Inferior parietal cortex (tissue), 1 donor: Measurements from ENCODE around the gene ATP8A2.

Experiments used
- DNase-seq: peaks from one replicate; pipeline ENCODE4 v3.0.0-alpha.2; 2016; ENCODE audit errors: extremely low spot score

Gene ATP8A2

DNA sequence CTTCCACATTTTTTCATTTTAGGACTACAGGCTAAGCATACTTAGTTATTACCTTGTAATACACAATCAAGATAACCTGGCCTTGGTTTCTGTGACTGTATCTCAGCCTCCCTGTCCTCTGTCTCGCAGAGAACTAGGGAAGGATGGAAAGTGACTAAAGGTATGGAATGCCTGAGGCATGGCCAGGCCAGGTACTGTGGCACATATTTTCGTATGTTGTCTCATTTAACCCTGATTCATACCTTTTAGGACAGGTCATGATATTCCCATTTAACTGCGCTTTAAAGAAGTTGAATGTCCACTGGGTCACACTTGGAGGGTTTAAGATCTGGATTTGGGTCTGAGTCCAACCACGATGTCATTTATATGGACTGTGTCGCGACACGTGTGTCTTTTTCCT is 357.4 kb downstream of the ATP8A2 start:
- no peak for DNase-seq

DNA sequence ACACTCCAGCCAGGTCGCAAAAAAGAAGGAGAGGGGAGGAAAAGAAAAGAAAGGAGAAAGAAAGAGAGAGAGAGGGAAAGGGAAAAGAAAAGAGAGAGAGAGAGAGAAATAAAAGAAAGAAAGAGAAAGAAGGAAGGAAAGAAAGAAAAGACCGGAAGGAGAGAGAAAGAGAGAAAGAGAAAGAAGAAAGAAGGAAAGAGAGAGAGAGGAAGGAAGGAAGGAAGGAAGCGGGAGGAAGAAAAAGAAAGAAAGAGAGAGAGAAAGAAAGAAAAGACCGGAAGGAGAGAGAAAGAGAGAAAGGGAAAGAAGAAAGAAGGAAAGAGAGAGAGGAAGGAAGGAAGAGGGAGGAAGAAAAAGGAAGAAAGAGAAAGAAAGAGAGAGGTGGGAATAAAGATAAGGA is 359.3 kb downstream of the ATP8A2 start:
- DNase-seq = no peak

DNA sequence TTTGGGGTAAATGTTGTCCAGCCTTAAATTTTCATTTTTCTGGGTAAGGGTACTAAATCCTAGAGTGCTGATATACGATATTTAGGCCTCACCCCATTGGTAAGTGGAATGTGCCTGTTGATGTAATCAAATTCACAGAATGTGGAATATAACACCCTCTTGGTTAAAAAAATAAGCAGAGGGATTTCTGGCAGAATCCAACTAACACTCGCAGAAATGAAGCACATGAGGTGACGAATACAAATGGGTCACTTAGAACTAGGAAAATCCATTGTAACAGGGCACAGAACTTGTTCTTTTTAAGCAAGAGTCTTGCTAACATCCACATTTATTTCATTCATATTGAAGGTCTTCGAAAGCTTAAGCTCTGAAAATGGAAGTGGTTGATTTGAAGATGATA is 359.8 kb downstream of the ATP8A2 start:
- DNase-seq = no peak

DNA sequence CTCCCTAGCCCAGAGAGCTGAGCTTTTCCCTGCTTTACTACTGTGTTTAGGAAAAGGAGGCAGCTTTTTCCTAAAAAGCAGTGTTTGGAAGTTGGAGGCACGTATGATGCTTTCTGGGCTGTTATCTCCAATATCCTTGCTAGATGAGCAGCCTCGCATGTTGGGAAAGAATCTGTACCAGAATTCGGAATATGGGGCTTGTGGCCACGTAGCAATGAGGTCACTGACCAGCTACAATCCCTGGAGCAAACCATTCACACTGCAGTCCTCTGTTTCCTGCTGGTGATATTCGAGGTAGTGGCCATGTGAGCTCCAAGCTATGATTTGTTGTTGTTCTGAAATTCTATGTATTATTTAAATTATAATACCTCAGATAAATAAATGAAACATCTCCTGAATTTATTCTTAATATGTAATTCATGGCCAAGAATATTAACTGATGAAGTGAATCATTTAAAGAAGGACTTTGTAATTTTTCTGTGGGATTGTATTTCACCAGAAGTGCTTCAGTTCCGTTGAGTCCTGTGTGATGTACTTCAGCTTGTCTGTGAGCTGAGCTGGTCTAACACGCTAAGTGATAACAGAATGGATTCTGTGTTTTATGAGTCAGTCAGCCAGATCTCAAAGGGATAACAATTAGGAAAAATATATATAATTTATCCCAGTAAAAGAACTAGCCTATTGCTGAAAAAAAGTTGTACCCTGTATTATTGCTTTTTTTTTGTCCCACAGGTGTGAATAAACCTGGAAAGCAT is 360.5 kb downstream of the ATP8A2 start:
- no peak for DNase-seq

DNA sequence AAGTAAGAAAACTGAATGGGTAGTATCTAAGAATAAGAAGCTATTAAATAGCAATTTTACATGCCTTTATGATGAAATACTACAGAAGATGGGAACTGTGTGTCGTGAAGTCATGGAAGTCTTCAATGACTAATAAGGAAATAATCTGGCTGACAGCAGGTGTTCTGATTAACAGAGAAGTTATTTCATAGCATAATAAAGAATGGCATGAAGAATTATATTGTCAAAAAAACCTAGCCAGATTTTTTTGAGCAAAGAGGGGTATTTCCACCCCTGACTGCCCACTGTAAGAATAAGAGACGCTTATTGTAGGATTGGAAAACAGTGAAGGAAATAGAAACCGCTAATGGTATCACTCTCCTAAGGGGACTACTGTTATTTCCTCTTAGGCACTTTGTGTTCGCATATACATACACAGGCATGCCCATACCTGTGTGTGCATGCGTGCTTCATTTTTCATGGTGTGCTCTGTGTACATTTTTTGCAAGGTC is 361.3 kb downstream of the ATP8A2 start:
- no peak for DNase-seq

DNA sequence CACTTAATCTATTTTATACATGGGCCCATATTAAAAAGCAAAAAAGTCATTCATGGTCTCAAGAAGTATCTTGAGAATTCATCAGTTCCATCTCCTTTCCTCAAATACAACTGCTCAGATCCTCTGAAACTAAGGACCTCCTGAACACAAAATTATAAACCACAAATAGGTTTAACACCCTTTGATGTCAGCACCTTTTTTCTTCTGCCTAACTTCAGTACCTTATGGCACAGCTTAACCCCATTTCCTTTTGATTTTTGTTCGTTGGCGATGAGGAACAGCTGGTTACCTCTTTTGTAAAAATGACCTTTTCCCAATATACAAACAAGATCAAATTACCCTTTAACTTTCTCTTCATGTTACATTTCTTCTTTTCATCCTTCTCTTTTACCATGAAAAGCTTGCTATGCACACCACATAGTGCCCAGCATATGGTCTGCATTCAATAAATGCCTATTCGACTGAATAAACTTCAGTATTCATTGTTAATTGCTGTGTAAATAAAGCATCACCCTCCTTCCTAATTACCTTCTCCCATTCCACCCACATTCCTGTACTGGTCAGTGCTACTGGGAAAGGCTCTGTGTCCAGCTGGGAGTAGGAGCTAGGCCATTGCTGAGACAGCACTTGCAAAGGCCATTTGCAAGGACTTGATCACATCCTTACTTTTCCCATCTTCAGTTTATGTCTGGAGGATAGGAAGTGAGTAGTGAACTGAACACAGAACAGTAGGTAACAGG is 362.1 kb downstream of the ATP8A2 start:
- no peak for DNase-seq

DNA sequence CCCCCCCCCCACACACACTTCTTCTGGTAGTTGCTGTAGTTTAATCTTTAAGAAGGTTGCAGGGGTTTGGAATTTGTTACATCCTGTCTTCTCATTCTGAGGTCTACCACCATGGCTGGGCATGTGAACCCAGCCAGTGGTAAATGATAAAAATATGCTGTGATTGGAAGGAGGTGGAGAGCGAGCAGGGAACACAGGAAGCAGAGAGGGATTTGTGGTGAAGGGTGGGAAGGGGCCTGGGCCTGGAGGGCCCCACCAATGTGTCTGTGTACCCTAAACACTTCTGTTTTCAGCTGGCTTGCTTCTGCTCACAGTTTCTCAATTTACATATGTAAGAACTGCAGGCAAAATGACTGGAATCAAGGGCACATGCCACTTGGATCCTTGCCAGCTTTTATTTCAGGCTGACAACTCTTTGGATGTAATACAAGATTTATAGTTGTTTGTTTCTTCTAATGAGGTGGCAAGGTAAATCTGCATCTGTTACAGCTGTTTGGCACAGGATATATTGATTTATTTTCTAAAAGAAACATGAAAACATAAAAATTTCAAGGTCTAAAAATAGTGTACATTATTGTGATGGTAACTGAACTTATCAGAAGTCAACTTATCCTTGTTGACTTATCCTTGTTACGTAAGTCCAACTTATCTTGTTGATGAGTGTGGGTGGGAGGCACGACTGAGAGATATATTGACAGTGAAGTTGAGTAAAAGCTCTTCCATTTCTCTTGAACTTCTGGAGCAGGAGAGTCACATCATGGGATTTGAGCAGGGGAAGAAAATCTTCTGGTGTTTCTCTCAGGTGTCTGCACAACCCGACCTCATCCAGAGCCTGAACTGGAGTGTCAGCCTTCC is 366.8 kb downstream of the ATP8A2 start:
- DNase-seq = no peak

DNA sequence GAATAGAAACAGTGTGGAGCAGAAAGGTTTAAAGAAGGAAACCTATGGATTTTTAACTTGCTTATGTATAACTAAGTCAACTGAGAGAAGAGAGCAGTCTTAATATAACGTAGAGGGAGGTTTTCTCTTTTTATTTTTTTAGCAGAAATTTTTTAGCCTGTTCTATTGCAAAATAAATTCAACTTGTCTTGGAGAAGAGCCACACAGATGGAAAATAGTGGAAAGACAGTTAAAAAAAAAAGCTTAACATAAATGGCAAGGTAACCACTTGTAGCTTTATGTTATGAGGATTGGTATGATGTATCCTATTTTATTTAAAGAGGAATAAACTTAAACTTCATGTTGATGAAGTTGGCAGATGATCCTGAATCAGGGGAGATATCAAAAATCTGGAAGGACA is 367.6 kb downstream of the ATP8A2 start:
- no peak for DNase-seq

DNA sequence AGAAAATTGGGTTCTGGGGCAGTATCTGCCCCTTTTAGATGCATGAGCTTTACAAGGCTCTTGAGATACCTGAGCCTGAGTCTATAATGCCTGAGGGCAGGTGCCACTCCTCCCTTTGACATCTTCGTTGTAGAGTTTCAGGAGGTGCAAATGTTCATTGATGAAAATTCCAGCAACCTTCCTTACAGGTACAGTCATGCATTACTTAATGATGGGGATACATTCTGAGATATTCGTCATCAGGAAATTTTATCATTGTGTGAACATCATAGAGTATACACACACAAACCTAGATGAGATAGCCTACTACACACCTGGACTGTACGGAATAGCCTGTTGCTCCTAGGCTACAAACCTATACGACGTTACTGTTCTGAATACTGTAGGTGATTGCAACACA is 370.0 kb downstream of the ATP8A2 start:
- DNase-seq = no peak

DNA sequence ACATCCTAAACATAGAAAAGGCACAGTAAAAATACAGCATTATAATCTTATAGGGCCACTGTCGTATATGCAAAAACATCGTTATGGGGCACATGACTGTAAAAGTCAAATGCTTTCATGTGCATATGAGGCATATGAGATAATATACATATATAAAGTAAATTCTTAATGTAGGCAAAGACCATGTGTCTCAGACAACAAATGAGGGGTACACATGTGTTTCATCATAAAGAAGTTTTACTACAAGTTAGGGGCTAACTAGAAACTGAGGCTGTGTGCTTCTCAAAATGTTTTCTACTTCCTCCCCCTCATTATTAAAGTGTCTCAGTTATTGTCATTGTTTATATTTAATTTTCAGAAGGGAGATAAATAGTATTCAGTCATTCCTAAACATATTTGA is 370.4 kb downstream of the ATP8A2 start:
- DNase-seq = no peak

DNA sequence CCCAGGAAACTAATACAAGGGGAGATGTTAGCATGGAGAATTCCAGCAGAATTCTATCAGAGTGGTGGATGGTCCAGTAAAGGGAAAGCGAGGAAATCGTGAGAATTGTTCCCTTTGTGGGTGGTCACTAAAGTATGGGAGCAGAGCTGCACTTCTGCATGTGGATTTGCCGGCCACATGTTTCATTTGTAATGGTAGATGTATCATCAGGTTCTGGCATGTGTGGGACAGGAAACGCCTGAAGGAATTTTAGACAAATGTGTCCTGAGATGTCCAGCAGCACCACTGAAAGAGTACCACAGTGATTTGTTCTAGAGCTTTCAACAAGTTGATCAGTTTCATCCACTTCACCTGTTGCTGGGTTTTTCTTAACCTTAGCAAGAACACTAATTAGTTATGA is 371.6 kb downstream of the ATP8A2 start:
- DNase-seq = no peak

DNA sequence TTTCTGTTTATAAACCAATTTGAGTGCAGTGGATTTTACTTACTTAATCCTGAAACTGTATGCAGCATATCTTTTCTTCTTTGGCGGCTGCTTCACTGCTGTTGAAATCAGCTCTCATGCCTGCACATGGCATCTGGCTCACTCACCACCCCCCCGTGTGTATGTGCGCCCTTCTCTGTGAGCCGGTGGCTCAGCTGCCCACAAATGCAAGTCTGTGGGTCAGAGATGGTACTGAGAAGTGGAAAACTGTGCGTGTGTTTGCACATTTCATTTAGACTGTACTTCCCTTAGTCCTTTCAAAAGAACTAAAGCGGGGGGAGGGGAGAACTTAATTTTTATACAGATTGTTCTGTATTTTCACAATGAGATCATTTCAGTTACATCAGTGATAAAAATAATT is 372.4 kb downstream of the ATP8A2 start:
- no peak for DNase-seq

DNA sequence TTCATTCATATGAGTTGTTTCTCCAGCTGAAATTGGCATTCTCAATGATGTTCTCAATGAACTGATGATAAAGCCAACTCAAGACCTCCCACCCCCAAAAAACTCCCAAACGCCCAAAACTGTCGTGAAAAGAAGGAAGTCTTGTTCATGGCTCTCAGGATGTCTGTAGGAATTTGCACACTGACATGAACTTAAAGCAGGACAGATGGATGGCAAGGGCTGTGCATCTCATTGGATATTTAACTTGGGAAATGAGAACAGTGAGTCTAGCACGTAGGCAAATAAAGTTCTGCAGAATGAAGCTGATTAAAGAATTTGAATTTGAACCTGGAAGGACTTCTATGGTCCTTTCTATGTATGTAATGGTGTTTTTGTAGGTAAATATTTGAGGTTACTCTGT is 374.4 kb downstream of the ATP8A2 start:
- DNase-seq = no peak

DNA sequence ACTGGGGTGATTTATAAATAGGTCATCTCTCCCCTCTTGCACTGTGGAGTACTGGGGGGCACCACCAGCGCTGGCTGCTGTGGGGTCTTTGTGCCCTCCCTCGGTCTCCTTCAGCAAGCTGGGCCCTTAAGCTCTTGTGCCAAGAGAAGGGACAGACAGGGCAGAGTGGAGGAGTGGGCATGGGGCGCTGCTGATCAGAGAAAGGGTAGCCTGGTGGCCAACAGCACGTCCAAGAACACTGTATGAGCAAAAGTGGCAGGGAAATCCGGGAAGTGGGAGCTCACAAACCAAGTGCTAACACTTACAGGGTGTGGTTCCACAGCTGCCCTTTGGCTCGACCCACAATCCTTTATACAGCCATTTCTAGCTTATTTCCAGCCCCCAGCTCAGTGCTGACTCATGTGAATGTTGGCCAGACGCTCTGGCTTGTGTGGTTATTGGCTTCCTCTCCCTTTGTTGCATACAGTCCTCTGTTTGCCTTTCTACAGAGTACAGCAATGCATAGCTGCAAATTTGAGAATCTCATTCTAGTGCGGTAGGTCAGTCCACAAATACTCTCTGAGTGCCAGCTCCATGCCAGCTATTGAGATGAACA is 381.3 kb downstream of the ATP8A2 start:
- DNase-seq = no peak

DNA sequence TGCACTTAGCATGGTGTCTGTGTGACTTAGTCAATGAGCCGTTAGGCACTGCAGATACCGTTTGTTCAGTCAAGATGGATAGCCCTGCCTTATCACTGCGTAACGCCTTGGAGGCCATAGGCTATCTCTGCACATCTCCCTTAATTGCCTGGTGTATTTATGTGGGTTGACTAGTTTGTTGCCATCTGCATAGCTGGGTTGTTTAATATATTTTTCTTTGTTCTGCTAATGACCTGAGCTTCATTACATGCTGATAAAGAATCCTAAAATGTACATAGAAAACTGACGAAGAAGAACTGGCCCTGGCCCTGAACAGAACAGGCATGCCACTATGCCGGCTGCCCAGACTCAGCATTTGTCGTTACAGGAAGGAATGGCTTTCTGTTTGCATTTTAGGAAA is 382.2 kb downstream of the ATP8A2 start:
- no peak for DNase-seq

DNA sequence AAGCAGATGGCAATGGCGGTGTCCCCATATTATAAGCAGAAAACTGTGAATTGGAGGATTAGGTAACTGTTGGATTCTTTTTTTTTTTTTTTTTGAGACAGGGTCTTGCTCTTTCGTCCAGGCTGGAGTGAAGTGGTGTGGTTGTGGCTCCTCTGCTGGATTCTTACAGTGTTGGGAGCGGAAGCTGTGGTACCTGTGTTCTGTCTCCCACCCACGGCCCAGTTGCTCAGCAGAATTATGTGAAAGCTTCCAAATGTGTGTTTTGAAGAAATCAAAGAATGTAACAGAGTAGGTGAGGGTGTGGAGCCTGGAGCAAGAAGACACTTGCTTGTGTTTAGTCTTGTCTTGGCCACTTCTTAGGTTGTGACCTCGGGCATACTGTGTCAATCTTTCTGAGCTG is 384.5 kb downstream of the ATP8A2 start:
- no peak for DNase-seq

DNA sequence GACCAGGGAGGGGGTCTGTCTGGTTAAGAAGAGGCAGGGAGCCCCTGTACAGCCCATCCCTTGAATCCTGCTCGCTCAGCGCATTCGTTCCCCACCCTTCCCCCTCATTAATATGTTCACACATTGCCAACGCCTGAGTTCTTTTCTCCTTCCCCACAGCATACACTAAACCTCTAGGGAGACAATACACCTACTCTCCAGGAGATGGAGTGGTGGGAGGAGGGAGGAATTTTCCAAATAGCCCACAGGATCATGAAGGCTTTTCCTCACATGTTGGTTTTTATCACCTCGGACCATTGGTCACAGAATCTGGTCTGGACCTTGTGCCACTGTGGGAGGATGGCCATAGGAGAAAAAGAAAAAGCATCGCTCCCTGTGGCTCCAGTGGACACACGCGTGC is 385.1 kb downstream of the ATP8A2 start:
- no peak for DNase-seq

DNA sequence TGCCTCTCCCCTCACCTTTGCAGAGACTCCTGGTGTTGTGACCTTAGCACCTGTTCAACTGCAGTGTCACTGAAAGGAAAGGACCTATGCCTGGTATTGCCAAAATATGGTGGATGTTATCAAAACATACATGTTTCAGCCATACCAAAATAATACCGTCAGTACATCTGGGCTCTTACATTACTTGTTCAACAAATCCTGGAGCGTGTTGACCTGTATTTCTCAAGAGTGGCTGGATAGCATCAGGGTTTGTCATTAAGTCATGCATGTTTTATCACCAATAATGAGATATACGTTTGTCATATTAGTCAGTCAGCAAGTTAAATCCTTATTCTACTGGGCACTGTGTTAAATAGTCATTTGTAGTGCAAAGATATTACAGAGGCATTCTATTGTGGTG is 389.3 kb downstream of the ATP8A2 start:
- DNase-seq = no peak

DNA sequence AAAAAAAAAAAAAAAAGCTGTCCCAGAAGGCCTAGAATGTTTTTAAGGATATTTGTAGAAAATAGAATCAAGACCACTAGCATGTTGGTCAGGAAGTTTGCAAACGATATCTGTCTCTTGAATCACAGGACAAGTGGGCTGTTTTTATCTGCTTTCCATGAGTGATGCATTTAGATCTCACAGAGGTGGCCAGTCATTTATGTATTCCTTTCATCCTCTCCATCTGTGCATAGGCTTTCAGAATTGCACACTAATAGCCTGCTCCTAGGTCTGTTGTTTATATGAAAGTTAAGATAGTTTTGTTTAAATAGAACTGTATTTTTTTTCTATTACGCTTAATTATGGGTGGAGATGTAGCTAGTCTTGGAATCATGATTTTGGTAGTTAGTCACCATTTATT is 390.5 kb downstream of the ATP8A2 start:
- DNase-seq = no peak

DNA sequence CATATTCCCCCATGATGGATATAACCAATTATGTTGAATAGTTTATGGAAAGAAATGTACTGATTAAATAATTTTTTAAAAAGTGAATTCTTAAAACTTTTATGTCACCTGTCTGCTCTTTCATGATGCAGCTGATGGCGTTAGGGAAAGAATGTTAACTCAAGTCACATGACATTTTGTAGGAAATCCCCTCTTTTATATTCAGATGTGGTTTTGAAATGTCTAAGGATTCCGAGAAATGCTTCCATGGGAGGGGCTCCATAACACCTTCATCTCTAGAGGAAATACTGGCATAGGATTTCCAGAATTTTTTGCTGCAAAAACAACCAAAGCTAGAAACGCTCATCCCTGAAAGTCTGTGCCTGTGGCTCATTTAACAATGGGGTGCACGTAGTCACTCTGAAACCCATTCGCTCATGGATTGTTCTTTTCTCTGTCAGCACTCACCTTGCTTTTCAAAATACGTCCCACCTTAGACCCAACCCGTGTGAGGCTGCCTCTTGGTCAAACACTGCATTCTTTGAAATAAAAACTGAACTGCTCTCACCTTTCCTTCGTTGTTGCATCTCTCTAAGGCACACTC is 391.1 kb downstream of the ATP8A2 start:
- DNase-seq = no peak

DNA sequence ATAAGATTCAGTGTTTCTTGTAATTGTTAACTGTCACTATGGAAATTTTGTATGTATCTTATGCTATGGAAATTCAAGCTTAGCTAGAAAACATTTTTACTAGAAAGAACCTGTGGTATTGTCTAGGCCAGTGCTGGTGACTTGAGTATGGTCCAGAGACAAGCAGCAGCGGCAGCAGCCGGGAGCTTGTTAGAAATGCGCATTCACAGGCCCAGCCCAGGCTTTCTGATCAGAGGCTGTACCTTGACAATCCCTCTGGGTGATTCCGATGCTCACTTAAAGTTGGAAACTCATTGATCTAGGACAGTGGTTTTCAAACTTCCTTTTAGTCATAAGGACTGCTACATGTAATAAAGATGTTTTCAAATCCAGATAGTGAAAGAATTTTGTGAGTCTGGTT is 392.6 kb downstream of the ATP8A2 start:
- DNase-seq = no peak

DNA sequence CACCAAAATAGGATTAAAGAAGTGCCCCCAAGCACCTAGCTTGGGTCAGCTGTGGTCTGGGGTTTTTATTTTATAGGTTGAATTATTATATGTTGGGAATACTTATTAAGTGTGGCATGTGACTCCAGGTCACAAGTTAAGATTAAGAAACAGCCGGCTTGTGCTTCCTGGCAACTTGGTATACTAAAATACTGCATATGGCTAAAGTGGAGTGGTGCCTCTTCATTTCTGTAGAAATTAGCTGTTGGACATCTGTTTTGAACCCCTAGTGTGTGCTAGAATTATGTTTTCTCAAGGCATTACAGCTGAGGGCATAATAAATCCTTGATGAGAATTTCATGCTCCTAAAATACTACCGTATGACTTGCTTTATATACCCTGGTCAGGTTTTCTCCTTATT is 393.5 kb downstream of the ATP8A2 start:
- no peak for DNase-seq
